Endothelial cell of umbilical vein (primary cell): ENCODE data around the gene ANKRD28. TPM values are rescaled to one million over a fixed set of nuclear protein-coding genes. Genes with fewer than 3 reads are reported as not detected.

Experiments used
- BruUV-seq: library from RNA; stranded (reverse); fragments of 400-500 nt; replicated peaks from 2 replicates; lab custom pipeline; 2021; lab: Mats Ljungman, UMichigan
- CTCF ChIA-PET: fragments of 300-600, 350-600 bp; sonication (Branson Sonifier 250); formaldehyde crosslinking; loops from one replicate; lab custom pipeline; 2021; ENCODE audit warnings: antibody characterized with exemption, inconsistent platforms; lab: Charles Lee
- POLR2A ChIA-PET: fragments of 300-600, 350-600 bp; sonication (Branson Sonifier 250); formaldehyde crosslinking; loops from one replicate; lab custom pipeline; 2021; ENCODE audit warnings: antibody characterized with exemption, inconsistent platforms; lab: Charles Lee
- DNase-seq: peaks from one replicate; pipeline ENCODE4 v3.0.0-alpha.2; 2011; ENCODE audit warnings: low read depth, low spot score
- FAIRE-seq: peaks from 2 replicates; lab custom pipeline; 2011; peaks lifted over from hg19 to GRCh38; lab: Jason Lieb, UNC
- H2AFZ ChIP-seq: 2 replicates; pipeline ENCODE4 v1.6.0; 2012; ENCODE audit warnings: low read depth, low read length, control low read depth, inconsistent platforms
- H3K27ac ChIP-seq: 2 replicates; pipeline ENCODE4 v1.5.1; 2011; ENCODE audit warnings: low read depth, mild to moderate bottlenecking, control low read depth, low read length, moderate library complexity; ENCODE audit not compliant: insufficient read depth
- H3K27me3 ChIP-seq, 2 experiments: 2 replicates each; pipeline versions ENCODE4 v1.6.0 to v1.6.1; 2011; ENCODE audit warnings: low read length in 2 of 2, mixed read lengths in 1 of 2; ENCODE audit not compliant: control insufficient read depth in 2 of 2, insufficient read depth in 2 of 2
- H3K36me3 ChIP-seq, 2 experiments: 2 replicates in 1 of 2; 3 replicates in 1 of 2; pipeline ENCODE4 v1.5.1; 2011; ENCODE audit warnings: low read length in 2 of 2, mild to moderate bottlenecking in 1 of 2, moderate library complexity in 1 of 2; ENCODE audit not compliant: control insufficient read depth in 2 of 2, insufficient read depth in 2 of 2; ENCODE audit errors: extremely low read depth in 1 of 2
- H3K4me1 ChIP-seq: 3 replicates; pipeline ENCODE4 v1.5.1; 2011; ENCODE audit warnings: mild to moderate bottlenecking, low read length; ENCODE audit not compliant: control insufficient read depth, insufficient read depth; ENCODE audit errors: extremely low read depth
- H3K4me2 ChIP-seq: 2 replicates; pipeline ENCODE4 v1.6.1; 2011; ENCODE audit warnings: low read length, control low read depth, mixed read lengths; ENCODE audit not compliant: insufficient read depth
- H3K4me3 ChIP-seq, 3 experiments: fragments of 200-600 bp in 1 of 3; sonication (generic), shearing (Covaris generic) in 1 of 3; replicated peaks in 1 of 3; 2 replicates each; pipeline ENCODE4 v1.5.1; 2011 to 2016; ENCODE audit warnings: control low read depth in 3 of 3, low read length in 3 of 3, mild to moderate bottlenecking in 2 of 3, inconsistent platforms in 1 of 3, low read depth in 1 of 3, moderate library complexity in 1 of 3; ENCODE audit not compliant: insufficient read depth in 1 of 3
- H3K79me2 ChIP-seq: 2 replicates; pipeline ENCODE4 v1.6.0; 2012; ENCODE audit warnings: low read length, inconsistent platforms; ENCODE audit not compliant: control insufficient read depth, insufficient read depth
- H3K9ac ChIP-seq: replicated peaks from 2 replicates; pipeline ENCODE3; 2011; ENCODE audit warnings: low read length, control low read depth; ENCODE audit not compliant: insufficient read depth; ENCODE audit errors: extremely low read depth
- H3K9me1 ChIP-seq: replicated peaks from 3 replicates; pipeline ENCODE4 v1.6.0; 2011; ENCODE audit warnings: mild to moderate bottlenecking, low read length; ENCODE audit not compliant: control insufficient read depth, insufficient read depth; ENCODE audit errors: extremely low read depth
- H3K9me3 ChIP-seq: replicated peaks from 2 replicates; pipeline ENCODE4 v1.5.1; 2012; ENCODE audit warnings: low read length, inconsistent platforms; ENCODE audit not compliant: control insufficient read depth, insufficient read depth
- H4K20me1 ChIP-seq: replicated peaks from 2 replicates; pipeline ENCODE3; 2011; ENCODE audit warnings: mild to moderate bottlenecking, low read length; ENCODE audit not compliant: control insufficient read depth, insufficient read depth; ENCODE audit errors: extremely low read depth
- EZH2 ChIP-seq: IDR thresholded peaks from 2 replicates; pipeline ENCODE4 v1.6.1; 2012; ENCODE audit warnings: borderline replicate concordance, low read depth, mild to moderate bottlenecking, moderate library complexity, low read length, inconsistent platforms; ENCODE audit not compliant: severe bottlenecking
- FOS ChIP-seq: IDR thresholded peaks from 2 replicates; pipeline ENCODE4 v1.6.1; 2011; ENCODE audit warnings: mild to moderate bottlenecking, low read length, moderate library complexity, borderline replicate concordance; ENCODE audit not compliant: insufficient read depth
- GATA2 ChIP-seq: IDR thresholded peaks from 2 replicates; pipeline ENCODE4 v1.7.0; 2011; ENCODE audit warnings: low read depth, mild to moderate bottlenecking, moderate library complexity, mixed read lengths, low read length; ENCODE audit not compliant: insufficient read length, insufficient read depth
- JUN ChIP-seq: IDR thresholded peaks from 2 replicates; pipeline ENCODE4 v1.6.1; 2011; ENCODE audit warnings: borderline replicate concordance, low read depth; ENCODE audit not compliant: insufficient read length, insufficient read depth
- MAX ChIP-seq: IDR thresholded peaks from 2 replicates; pipeline ENCODE4 v1.6.1; 2011; ENCODE audit not compliant: insufficient read depth, insufficient read length
- MYC ChIP-seq: IDR thresholded peaks from one replicate; pipeline ENCODE4 v1.6.1; 2011; ENCODE audit warnings: mild to moderate bottlenecking, low read depth, low read length
- POLR2A ChIP-seq: IDR thresholded peaks from 2 replicates; pipeline ENCODE4 v1.6.1; 2012; ENCODE audit warnings: low read depth, mild to moderate bottlenecking, control low read depth, low read length
- POLR2AphosphoS5 ChIP-seq: IDR thresholded peaks from 2 replicates; pipeline ENCODE4 v1.6.1; 2012; ENCODE audit warnings: low read depth, mild to moderate bottlenecking, control low read depth, low read length, moderate library complexity; ENCODE audit not compliant: insufficient read depth
- dilution Hi-C: fragments of 300-500 bp; cut with MboI; formaldehyde crosslinking; loops from one replicate; pipeline ENCODE4 v1.15.0; 2019; ENCODE audit warnings: low sequenced_read_pairs; ENCODE audit not compliant: extremely low pct_ligation_motif_present
- intact Hi-C: fragments of 100-400 bp; cut with micrococcal nuclease; formaldehyde crosslinking; loops from one replicate; pipeline ENCODE4 v1.10.0; 2022
- polyA plus RNA-seq, 4 experiments: library from polyadenylated mRNA; depleted of rRNA in 3 of 4; stranded (reverse) in 3 of 4; unstranded in 1 of 4; fragments of >200 nt; gene quantifications; 2 replicates each; pipeline versions ENCODE4 v1.2.1 to v1.2.3, GENCODE V29; 2011 to 2012; ENCODE audit warnings: missing spikeins in 1 of 4
- total RNA-seq: library from RNA; stranded (reverse); gene quantifications from 2 replicates; pipeline ENCODE4 v1.2.3, GENCODE V29; 2021
- TF ChIP-seq, protein P1 (sequence below), 2 donors: IDR thresholded peaks; 1 replicate in 1 of 2; 2 replicates in 1 of 2; pipeline ENCODE4 v1.5.1; 2011; ENCODE audit warnings: low read length in 2 of 2, mild to moderate bottlenecking in 2 of 2, moderate library complexity in 2 of 2, control low read depth in 1 of 2, inconsistent platforms in 1 of 2, low read depth in 1 of 2; ENCODE audit not compliant: insufficient read depth in 1 of 2; ENCODE audit errors: extremely low read depth in 1 of 2

Gene ANKRD28
- total and polyA plus RNA-seq, 2 donors (not counting 3 experiments of a cell fraction or from before 2014, with no cell fraction given), result 36.7 to 97.3 TPM

GRCh38 chr3:15631426-15632211 is 166.2 kb downstream of the ANKRD28 start:
- peak overlapping the region; percentile 85 for H3K4me2 ChIP-seq
- DNase-seq, result no peak

More at GRCh38 chr3:15631426-15632211, 166.2 kb downstream of the ANKRD28 start:
- dilution Hi-C loops (loop anchor here (25.0 kb wide), 1 partner anchor 431 kb away; no protein-coding TSS in a partner anchor), intact Hi-C loops (loop anchor here (1.0 to 10.0 kb wide), 6 partner anchors 16 to 545 kb away; no protein-coding TSS in a partner anchor)
- Histone ChIP-seq H3K9ac (peak overlapping the region; percentile 96), H3K36me3 (no peaks in the 10 kb centered on the region), H3K27me3 (no peaks in the 10 kb centered on the region), H3K27ac (peak overlapping the region; percentile 100), H3K79me2 (no peaks in the 10 kb centered on the region), H2AFZ (peak overlapping the region; percentile 1), H3K4me1 (peaks cover 61% of the 10 kb centered on the region), H3K9me1 (no peaks in the 10 kb centered on the region), H3K4me3 (peak overlapping the region in 1 of 3 experiments; percentile 9), H4K20me1 (no peaks in the 10 kb centered on the region), H3K9me3 (no peaks in the 10 kb centered on the region)
- FAIRE-seq, result peak; percentile 75
- POLR2A ChIA-PET, result interaction anchor here (0.6 to 1.7 kb wide), 2 partner anchors 9 to 15 kb away, joined by 3 to 16 read pairs; no protein-coding TSS in a partner anchor
- CTCF ChIA-PET, result interaction anchor here (0.7 to 4.0 kb wide), 11 partner anchors 8 to 633 kb away, joined by 3 to 59 read pairs (median 7); partner anchors contain the start of genes ANKRD28, DPH3 and OXNAD1
- no TSS peak for BruUV-seq
- no peak for TF ChIP-seq MYC
- TF ChIP-seq, protein P1, sequence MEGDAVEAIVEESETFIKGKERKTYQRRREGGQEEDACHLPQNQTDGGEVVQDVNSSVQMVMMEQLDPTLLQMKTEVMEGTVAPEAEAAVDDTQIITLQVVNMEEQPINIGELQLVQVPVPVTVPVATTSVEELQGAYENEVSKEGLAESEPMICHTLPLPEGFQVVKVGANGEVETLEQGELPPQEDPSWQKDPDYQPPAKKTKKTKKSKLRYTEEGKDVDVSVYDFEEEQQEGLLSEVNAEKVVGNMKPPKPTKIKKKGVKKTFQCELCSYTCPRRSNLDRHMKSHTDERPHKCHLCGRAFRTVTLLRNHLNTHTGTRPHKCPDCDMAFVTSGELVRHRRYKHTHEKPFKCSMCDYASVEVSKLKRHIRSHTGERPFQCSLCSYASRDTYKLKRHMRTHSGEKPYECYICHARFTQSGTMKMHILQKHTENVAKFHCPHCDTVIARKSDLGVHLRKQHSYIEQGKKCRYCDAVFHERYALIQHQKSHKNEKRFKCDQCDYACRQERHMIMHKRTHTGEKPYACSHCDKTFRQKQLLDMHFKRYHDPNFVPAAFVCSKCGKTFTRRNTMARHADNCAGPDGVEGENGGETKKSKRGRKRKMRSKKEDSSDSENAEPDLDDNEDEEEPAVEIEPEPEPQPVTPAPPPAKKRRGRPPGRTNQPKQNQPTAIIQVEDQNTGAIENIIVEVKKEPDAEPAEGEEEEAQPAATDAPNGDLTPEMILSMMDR (IDR thresholded peaks at IDR 0.05; ENCODE audit: extremely low read depth in 1 of 2, insufficient read depth in 1 of 2, low read depth in 1 of 2, low read length in 2 of 2), result peak in 1 of 2 donors; percentile 27
- TF ChIP-seq EZH2, result no peak
- TF ChIP-seq GATA2, result no peak
- TF ChIP-seq FOS, result peak; percentile 20
- TF ChIP-seq MAX, result no peak
- TF ChIP-seq POLR2A, result no peak
- TF ChIP-seq POLR2AphosphoS5, result no peak
- TF ChIP-seq JUN, result no peak
